ENCODE data around the gene ZNF3.

Gene ZNF3

DNA sequence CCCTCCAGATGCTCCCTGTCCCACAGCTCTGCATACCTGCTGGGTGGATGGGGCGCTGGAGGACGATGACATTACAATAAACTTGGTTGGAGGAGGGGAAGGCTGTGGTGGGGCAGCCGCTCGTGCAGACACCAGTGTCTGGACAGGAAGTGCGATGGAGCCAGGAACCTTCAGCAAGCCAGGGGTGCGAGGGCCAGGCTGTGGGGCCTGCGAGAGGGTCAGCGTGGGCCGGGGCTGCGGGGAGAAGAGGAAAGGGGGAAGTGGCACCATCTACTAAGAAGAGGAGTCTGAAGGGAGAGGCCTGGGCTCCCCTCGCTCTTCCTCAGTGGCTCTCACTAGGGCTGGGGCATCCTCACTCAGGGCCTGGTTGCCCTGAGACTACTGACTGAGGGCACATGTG is 26.4 kb upstream of the ZNF3 start:
- no peak for DNase-seq

GRCh38 chr7:100107125-100107737 is 25.7 kb upstream of the ZNF3 start:
- DNase-seq, result no peak

DNA sequence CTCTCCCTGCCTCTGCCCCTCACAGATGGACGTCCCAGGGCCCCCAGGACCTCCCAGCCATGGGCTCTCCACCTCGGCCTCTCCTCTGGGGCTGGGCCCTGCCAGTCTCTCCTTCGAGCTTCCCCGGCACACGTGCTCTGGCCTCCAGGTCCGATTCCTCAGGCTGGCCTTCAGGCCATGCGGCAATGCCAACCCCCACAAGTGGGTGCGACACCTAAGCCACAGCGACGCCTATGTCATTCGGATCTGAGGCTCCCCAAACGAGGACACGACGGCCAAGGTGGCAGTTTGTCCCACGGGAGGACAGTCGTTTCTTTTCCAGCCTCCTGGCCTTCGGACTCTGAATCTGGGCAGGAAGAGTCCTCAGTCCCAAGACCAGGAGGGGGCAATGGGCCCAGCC is 25.1 kb upstream of the ZNF3 start:
- DNase-seq, result no peak

- no peak for DNase-seq
Observed at GRCh38 chr7:100105534-100105933, 24.0 kb upstream of the ZNF3 start.

DNA sequence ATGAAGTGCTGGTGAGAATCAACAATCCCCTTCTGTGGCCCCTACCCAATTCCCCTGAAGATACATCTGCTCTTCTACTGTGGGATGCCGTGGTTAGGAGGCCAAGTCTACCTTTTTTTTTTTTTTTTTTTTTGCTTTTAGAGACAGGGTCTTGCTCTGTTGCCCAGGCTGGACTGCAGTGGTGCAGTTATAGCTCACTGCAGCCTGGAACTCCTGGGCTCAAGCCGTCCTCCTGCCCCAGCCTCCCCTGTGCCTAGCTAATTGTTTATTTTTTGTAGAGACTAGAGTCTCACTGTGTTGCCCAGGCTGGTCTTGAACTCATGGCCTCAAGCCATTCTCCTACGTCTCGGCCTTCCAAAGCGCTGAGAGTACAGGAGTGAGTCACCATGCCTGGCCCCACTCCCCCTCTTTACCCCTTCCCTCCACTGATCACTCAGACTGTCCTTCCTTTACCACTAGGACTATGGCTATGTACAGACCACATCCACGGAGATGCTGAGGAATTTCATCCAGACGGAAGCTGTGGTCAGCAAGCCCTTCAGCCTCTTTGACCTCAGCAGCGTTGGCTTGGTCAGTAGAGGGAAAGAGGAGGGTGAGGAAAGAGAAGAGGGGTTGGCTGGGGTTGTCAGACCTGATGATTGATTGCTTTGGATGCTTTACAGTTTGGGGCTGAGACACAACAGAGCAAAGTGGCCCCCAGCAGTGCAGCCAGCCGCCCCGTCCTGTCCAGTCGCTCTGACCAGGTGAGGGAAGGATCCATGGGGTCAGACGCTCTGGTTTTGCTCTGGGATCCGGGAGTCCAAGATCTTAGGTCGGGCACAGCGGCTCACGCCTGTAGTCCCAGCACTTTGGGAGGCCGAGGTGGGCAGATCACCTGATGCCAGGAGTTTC is 21.7 kb upstream of the ZNF3 start:
- no peak for DNase-seq

GRCh38 chr7:100101016-100101862 is 19.7 kb upstream of the ZNF3 start, which contains the start of the genes AP4M1 and MCM7:
Gene AP4M1 (plus strand): TSS chr7:100101643. CDS start chr7:100101715, 72 bp downstream.
Gene MCM7 (minus strand): TSS chr7:100101397. CDS start chr7:100101294, 103 bp downstream.
- peak; percentile 91 for DNase-seq

- DNase-seq, result peak; percentile 75
Observed at GRCh38 chr7:100100420-100101015, 19.0 kb upstream of the ZNF3 start.

DNA sequence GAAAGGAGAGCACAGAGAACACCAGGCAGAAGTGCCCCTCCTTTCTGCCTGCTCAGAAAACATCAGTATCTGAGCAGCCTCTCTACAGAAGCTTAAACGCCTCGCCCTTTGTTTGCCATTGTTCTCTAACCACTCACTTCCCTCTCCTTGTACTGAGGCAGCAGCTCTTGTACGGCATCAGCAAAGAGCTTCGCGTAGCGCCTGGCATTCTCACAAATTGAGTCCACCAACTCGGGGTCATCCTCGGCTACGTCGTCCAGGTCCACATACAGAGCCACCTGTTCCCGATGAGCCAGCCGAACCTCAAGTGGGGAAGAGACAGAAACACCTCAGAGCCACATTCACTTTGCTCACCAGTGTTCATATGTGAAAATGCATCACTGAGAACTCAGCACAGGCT is 17.9 kb upstream of the ZNF3 start:
- no peak for DNase-seq

GRCh38 chr7:100098913-100099312 is 17.4 kb upstream of the ZNF3 start:
- DNase-seq, result no peak

DNA sequence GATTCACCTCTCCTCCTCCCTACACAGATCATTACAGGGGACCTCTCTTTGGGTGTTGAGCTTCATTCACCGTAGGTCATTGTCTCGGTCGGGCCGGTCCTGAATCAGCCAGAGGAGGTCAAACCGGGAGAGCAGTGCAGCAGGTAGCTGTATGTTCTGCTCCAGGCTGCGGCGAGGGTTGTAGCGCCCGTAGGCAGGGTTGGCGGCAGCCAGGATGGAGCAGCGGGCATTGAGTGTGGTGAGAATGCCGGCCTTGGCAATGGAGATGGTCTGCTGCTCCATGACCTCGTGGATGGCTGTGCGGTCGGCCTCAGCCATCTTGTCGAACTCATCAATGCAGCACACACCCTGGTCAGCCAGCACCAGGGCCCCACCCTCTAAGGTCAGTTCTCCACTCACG is 14.2 kb upstream of the ZNF3 start:
- no peak for DNase-seq

- DNase-seq, result no peak
Observed at GRCh38 chr7:100095289-100095688, 13.8 kb upstream of the ZNF3 start.

GRCh38 chr7:100093925-100094486 is 12.5 kb upstream of the ZNF3 start:
- DNase-seq, result no peak

- DNase-seq, result no peak
Observed at GRCh38 chr7:100093498-100093897, 12.0 kb upstream of the ZNF3 start.

DNA sequence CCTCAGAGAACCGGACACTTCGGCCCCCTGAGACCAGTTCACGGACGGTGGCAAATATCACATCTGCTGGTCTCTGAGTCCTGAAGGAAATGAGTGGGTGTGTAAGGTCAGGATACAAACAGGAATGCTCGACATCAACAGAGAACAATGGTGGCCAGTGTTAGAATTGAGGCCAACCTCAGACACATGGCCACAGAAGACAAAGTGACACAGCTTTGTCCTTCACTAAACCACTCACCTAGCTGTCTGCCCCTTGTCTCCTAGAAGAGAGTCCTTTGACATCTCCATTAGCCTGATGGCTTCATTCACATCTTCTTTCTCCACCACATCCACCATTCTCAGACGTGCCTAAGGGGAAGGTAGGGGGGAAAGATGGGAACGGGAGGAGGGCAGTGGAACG is 11.5 kb upstream of the ZNF3 start:
- DNase-seq, result no peak

DNA sequence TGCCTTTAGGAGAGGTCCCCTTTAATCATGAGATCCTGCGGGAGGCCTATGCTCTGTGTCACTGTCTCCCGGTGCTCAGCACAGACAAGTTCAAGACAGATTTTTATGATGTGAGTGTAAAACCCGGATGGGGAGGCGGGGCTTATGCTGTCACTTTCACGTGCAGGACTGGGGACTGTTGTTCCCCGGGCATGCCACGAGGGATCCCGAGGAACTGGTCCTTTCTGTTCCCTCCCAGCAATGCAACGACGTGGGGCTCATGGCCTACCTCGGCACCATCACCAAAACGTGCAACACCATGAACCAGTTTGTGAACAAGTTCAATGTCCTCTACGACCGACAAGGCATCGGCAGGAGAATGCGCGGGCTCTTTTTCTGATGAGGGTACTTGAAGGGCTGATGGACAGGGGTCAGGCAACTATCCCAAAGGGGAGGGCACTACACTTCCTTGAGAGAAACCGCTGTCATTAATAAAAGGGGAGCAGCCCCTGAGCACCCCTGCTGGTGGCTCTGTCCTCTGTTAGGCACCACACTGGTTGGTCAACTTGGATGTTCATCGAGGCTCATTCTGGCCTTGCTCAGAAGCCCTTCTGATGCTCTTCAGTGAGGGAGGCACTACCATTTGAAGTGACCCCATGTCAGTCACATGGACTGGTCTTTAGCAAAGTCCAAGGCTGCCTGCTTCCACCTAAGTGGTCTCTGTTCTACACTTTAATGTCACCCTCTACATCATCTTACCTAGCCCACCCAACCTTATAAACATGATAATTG is 10.1 kb upstream of the ZNF3 start:
- DNase-seq, result no peak

GRCh38 chr7:100090527-100091410 is 9.2 kb upstream of the ZNF3 start:
- DNase-seq, result no peak

- DNase-seq, result no peak
Observed at GRCh38 chr7:100089458-100090196, 8.1 kb upstream of the ZNF3 start.

DNA sequence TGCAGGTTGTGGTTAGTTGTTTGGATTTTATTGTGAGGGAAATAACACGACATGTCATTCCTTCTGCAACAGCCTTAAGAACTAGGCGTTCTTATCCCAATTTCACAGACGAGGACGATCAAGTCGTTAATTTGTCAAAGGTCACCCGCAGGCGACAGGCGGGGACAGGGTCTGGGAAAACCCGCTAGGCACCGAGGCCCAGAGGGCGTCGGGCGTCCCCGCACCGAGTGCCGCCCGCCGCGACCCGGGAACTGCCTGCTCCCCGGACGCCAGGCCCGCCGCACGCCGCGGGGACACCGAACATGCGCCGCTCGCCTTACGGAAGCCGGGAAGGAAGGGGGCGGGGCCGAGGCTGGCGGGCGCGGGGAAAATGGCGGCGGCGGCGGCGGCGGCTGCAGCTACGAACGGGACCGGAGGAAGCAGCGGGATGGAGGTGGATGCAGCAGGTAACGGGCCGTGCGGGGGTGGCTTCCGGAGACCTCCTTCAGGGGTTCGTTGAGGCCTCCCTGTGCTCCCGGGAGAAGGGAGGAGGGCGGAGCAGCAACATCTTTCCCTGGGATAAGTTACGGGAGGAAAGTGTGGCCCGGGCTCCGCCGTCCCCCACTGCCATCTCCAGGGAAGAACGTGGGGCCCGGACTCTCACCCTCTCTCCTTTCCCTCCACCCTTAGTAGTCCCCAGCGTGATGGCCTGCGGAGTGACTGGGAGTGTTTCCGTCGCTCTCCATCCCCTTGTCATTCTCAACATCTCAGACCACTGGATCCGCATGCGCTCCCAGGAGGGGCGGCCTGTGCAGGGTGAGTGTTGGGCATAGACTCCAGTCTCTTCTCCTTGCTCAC is 7.3 kb upstream of the ZNF3 start, which contains the start of gene COPS6:
COPS6 (plus strand) TSS at position 349 of the 837 bp plus-strand sequence; CDS start at position 371, 22 bp downstream.
- peak; percentile 22 for DNase-seq

DNA sequence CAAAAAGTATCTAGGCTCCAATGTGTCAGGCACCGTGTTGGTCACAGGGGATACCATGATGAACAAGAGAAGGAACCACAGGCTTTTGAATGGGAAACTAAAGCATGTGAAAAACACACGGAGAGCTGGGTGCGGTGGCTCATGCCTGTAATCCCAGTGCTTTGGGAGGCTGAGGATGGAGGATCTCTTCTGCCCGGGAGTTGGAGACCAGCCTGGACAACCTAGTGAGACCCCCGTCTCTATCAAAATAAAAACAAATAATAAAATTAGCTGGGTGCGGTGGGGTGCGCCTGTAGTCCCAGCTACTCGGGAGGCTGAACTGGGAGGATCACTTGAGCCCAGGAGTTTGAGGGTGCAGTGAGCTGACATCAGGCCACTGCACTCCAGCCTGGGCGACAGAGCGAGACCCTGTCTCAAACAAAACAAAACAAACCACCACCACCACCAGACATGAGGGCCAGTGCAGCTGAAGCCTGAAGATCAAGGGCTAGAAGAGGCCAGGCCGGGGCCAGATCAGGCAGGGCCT is 6.6 kb upstream of the ZNF3 start:
- DNase-seq, result no peak

Data from NCI-H510A treated with DMSO at 0.1 percent for 48 hours (cell line).